A673 (cell line): ENCODE results near the gene C15orf61. TPM values are rescaled to one million over a fixed set of nuclear protein-coding genes. Genes with fewer than 3 reads are reported as not detected.

Experiments used
- BruUV-seq: library from RNA; stranded (reverse); fragments of 400-500 nt; replicated peaks from 2 replicates; lab custom pipeline; 2021; lab: Mats Ljungman, UMichigan
- CTCF ChIA-PET: fragments of 300-600 bp; sonication (Branson Sonifier 250); formaldehyde crosslinking; loops from one replicate; lab custom pipeline; 2022; ENCODE audit warnings: antibody characterized with exemption; lab: Charles Lee
- POLR2A ChIA-PET: fragments of 300-600 bp; sonication (Branson Sonifier 250); formaldehyde crosslinking; loops from one replicate; lab custom pipeline; 2022; ENCODE audit warnings: antibody characterized with exemption; ENCODE audit not compliant: low non-redundant PET; lab: Charles Lee
- DNase-seq: peaks from one replicate; pipeline ENCODE4 v3.0.0-alpha.2; 2015; ENCODE audit warnings: low spot score
- H3K27ac ChIP-seq: fragments of 200-600 bp; sonication (generic); 2 replicates; pipeline ENCODE4 v1.5.1; 2016; ENCODE audit warnings: mixed run types, low read depth, mild to moderate bottlenecking, mixed read lengths, antibody characterized with exemption, low read length; ENCODE audit not compliant: poor library complexity, severe bottlenecking
- H3K27me3 ChIP-seq: fragments of 200-600 bp; sonication (generic); replicated peaks from 2 replicates; pipeline ENCODE4 v1.6.1; 2017; ENCODE audit warnings: mixed run types, low read depth, mild to moderate bottlenecking, mixed read lengths, antibody characterized with exemption, low read length; ENCODE audit not compliant: insufficient read depth, poor library complexity
- H3K36me3 ChIP-seq: fragments of 200-600 bp; sonication (generic); 2 replicates; pipeline ENCODE4 v1.6.1; 2016; ENCODE audit warnings: mixed run types, mild to moderate bottlenecking, mixed read lengths, antibody characterized with exemption, low read length; ENCODE audit not compliant: insufficient read depth, poor library complexity, severe bottlenecking
- H3K4me1 ChIP-seq: fragments of 200-600 bp; sonication (generic); 2 replicates; pipeline ENCODE4 v1.6.1; 2017; ENCODE audit warnings: mixed run types, mild to moderate bottlenecking, mixed read lengths, antibody characterized with exemption, low read length; ENCODE audit not compliant: insufficient read depth, poor library complexity, severe bottlenecking
- H3K4me3 ChIP-seq: fragments of 200-600 bp; sonication (generic); 2 replicates; pipeline ENCODE4 v1.5.1; 2016; ENCODE audit warnings: low read depth, mixed run types, mild to moderate bottlenecking, mixed read lengths, low read length; ENCODE audit not compliant: poor library complexity, severe bottlenecking
- H3K9me3 ChIP-seq: fragments of 200-600 bp; sonication (generic); 2 replicates; pipeline ENCODE4 v1.6.1; 2016; ENCODE audit warnings: mixed run types, low read depth, mild to moderate bottlenecking, mixed read lengths, antibody characterized with exemption, low read length; ENCODE audit not compliant: poor library complexity, severe bottlenecking
- EZH2 ChIP-seq: fragments of 200-600 bp; sonication (generic); IDR thresholded peaks from 2 replicates; pipeline ENCODE4 v1.6.1; 2017; ENCODE audit warnings: borderline replicate concordance, low read depth, mild to moderate bottlenecking, mixed read lengths, antibody characterized with exemption, low read length; ENCODE audit not compliant: poor library complexity, severe bottlenecking
- intact Hi-C: fragments of 100-400 bp; cut with micrococcal nuclease; formaldehyde crosslinking; loops from one replicate; pipeline ENCODE4 v1.10.0; 2022; ENCODE audit not compliant: unreplicated experiment
- total RNA-seq: library from RNA; stranded (reverse); gene quantifications from 2 replicates; pipeline ENCODE4 v1.2.3, GENCODE V29; 2021
- TF ChIP-seq, protein P1 (sequence below): fragments of 300-800, 200-600 bp; sonication (generic); conservative IDR thresholded peaks from 2 replicates; pipeline ENCODE4 v1.5.1; 2017; ENCODE audit warnings: low read depth, mild to moderate bottlenecking, antibody characterized with exemption, low read length, moderate library complexity, mixed read lengths

Gene C15orf61
- total RNA-seq, 1 experiment from 2014 or later = 6.3 TPM

DNA sequence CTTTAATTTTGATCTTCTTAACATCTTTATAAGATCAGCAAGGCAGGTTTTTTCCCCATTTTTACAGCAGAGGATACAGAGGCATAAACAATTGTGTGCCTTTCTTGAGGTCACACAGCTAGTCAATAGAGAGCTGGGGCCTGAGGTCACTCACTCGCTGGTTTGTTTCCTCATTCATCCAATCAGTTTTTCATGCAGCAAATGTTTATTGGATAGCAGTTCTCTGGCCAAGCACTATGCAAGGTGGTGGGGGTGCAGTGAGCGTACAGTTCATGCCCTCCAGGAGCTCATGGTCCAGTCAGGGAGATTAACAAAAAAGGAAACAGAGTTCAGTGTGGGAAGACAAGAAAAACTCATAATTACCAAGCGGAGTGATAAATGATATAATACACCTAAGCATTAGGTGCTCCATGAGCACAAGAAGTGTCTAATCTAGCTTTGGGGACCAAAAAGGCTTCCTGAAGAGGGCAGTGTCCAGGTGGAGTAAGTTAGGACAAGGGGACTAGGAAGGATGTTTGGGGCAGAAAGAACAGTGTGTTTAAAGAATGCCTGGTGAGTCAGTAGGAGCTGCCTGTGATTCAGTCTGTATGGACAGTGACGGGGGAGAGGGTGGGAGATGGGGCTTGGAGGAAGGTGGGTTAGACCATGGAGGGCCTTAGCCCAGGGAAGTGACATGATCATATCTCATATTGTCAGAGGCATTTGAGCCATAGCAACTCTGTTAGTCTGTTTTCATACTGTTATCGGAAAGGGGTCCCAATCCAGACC lies 50.9 kb downstream of the C15orf61 start:
- H3K4me3 ChIP-seq = no peak overlapping the region
- intact Hi-C loops = no loop called here
- peaks cover 6% of the 10 kb centered on the region for H3K4me1 ChIP-seq
- H3K27ac ChIP-seq = no peak overlapping the region
- H3K27me3 ChIP-seq = no peaks in the 10 kb centered on the region
- TF ChIP-seq EZH2 = no peak
- TF ChIP-seq, protein P1, sequence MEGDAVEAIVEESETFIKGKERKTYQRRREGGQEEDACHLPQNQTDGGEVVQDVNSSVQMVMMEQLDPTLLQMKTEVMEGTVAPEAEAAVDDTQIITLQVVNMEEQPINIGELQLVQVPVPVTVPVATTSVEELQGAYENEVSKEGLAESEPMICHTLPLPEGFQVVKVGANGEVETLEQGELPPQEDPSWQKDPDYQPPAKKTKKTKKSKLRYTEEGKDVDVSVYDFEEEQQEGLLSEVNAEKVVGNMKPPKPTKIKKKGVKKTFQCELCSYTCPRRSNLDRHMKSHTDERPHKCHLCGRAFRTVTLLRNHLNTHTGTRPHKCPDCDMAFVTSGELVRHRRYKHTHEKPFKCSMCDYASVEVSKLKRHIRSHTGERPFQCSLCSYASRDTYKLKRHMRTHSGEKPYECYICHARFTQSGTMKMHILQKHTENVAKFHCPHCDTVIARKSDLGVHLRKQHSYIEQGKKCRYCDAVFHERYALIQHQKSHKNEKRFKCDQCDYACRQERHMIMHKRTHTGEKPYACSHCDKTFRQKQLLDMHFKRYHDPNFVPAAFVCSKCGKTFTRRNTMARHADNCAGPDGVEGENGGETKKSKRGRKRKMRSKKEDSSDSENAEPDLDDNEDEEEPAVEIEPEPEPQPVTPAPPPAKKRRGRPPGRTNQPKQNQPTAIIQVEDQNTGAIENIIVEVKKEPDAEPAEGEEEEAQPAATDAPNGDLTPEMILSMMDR = no peak
- BruUV-seq = no TSS peak
- no peaks in the 10 kb centered on the region for H3K36me3 ChIP-seq
- no peaks in the 10 kb centered on the region for H3K9me3 ChIP-seq
- ChIA-PET POLR2A (no interaction called here), CTCF (no interaction called here)
- no peak for DNase-seq

DNA sequence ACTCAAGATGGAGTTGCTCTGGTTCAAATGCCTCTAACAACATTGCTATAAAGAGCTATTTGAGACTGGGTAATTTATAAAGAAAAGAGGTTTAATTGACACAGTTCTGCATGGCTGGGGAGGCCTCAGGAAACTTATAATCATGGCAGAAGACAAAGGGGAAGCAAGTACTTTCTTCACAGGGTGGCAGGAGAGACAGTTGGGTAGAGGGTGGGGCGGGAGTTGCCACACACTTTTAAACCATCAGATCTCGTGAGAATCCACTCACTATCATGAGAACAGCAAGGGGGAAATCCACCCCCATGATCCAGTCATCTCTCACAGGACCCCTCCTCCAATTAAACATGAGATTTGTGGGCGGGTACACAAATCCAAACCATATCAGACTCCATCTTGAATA lies 52.3 kb downstream of the C15orf61 start:
- H3K36me3 ChIP-seq = no peaks in the 10 kb centered on the region
- no TSS peak for BruUV-seq
- intact Hi-C loops = no loop called here
- POLR2A ChIA-PET = no interaction called here
- no peaks in the 10 kb centered on the region for H3K27me3 ChIP-seq
- no peaks in the 10 kb centered on the region for H3K9me3 ChIP-seq
- peaks cover 6% of the 10 kb centered on the region for H3K4me1 ChIP-seq
- H3K4me3 ChIP-seq = no peak overlapping the region
- no peak overlapping the region for H3K27ac ChIP-seq
- CTCF ChIA-PET = no interaction called here
- TF ChIP-seq, protein P1 = no peak
- no peak for DNase-seq

DNA sequence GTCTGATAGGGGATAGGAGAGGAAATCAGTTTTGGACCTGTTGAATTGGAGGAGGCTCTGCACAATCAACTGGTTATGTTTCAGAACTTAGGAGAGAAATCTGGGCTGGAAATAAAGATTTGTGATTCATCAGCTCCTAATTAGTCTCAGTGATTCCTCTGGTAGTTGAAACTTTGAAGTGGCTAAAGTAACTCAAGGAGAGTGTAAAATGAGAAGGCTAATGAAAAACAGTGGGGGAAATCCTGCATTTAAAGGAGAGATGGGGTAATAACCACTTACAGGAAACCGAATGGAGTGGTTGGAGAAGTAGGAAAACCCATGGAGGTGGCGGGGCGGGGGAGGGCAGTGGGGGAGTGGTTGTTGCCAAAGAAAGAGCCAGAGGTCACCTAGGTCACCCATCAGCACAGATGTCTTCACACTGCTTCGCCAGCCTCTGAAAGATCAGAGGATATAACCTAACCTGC lies 54.1 kb downstream of the C15orf61 start:
- intact Hi-C loops = no loop called here
- H3K4me1 ChIP-seq = peaks cover 6% of the 10 kb centered on the region
- no peak overlapping the region for H3K4me3 ChIP-seq
- H3K27ac ChIP-seq = no peak overlapping the region
- no peaks in the 10 kb centered on the region for H3K27me3 ChIP-seq
- CTCF ChIA-PET = no interaction called here
- BruUV-seq = no TSS peak
- POLR2A ChIA-PET = no interaction called here
- TF ChIP-seq EZH2 = no peak
- TF ChIP-seq, protein P1 = no peak
- no peaks in the 10 kb centered on the region for H3K9me3 ChIP-seq
- DNase-seq = peak; percentile 52
- no peaks in the 10 kb centered on the region for H3K36me3 ChIP-seq
